22Rv1 (cell line): ENCODE results near the gene CEP131.

Source experiments
- H3K27ac ChIP-seq: fragments of 450-650 bp; 2 replicates; pipeline ENCODE4 v1.5.1; 2017
- CTCF ChIP-seq: fragments of 450-650 bp; IDR thresholded peaks from 2 replicates; pipeline ENCODE4 v1.5.1; 2017; ENCODE audit warnings: mild to moderate bottlenecking
- ZFX ChIP-seq: fragments of 450-650 bp; IDR thresholded peaks from 2 replicates; pipeline ENCODE4 v1.6.1; 2017; ENCODE audit warnings: antibody characterized with exemption, borderline replicate concordance

The CEP131 gene

GRCh38 chr17:81181811-81182185 is 41.0 kb downstream of the CEP131 start:
- no peak for TF ChIP-seq ZFX
- no peak for TF ChIP-seq CTCF
- no peak overlapping the region for H3K27ac ChIP-seq

GRCh38 chr17:81180836-81181810 is 41.6 kb downstream of the CEP131 start:
- no peak overlapping the region for H3K27ac ChIP-seq

GRCh38 chr17:81179861-81180260 is 42.9 kb downstream of the CEP131 start:
- TF ChIP-seq ZFX (no peak), CTCF (no peak)
- H3K27ac ChIP-seq, result no peak overlapping the region

More at GRCh38 chr17:81180836-81181810, 41.6 kb downstream of the CEP131 start:
- no peak for TF ChIP-seq ZFX
- no peak for TF ChIP-seq CTCF

- TF ChIP-seq ZFX (no peak), CTCF (no peak)
- no peak overlapping the region for H3K27ac ChIP-seq
Observed at GRCh38 chr17:81179220-81179619, 43.5 kb downstream of the CEP131 start.

- TF ChIP-seq ZFX, result no peak
- TF ChIP-seq CTCF, result no peak
- H3K27ac ChIP-seq, result no peak overlapping the region
Observed at GRCh38 chr17:81178136-81179091, 44.4 kb downstream of the CEP131 start.

- no peak overlapping the region for H3K27ac ChIP-seq
- TF ChIP-seq CTCF (no peak; the same call in 1 of the 2 replicates), ZFX (no peak)
Observed at GRCh38 chr17:81176666-81177065, 46.1 kb downstream of the CEP131 start.
